CMK (cell line): ENCODE results near the gene DNAH2.

Source experiments
- DNase-seq: peaks from one replicate; pipeline ENCODE4 v3.0.0-alpha.2; 2010; ENCODE audit warnings: low read depth

DNAH2 gene

DNA sequence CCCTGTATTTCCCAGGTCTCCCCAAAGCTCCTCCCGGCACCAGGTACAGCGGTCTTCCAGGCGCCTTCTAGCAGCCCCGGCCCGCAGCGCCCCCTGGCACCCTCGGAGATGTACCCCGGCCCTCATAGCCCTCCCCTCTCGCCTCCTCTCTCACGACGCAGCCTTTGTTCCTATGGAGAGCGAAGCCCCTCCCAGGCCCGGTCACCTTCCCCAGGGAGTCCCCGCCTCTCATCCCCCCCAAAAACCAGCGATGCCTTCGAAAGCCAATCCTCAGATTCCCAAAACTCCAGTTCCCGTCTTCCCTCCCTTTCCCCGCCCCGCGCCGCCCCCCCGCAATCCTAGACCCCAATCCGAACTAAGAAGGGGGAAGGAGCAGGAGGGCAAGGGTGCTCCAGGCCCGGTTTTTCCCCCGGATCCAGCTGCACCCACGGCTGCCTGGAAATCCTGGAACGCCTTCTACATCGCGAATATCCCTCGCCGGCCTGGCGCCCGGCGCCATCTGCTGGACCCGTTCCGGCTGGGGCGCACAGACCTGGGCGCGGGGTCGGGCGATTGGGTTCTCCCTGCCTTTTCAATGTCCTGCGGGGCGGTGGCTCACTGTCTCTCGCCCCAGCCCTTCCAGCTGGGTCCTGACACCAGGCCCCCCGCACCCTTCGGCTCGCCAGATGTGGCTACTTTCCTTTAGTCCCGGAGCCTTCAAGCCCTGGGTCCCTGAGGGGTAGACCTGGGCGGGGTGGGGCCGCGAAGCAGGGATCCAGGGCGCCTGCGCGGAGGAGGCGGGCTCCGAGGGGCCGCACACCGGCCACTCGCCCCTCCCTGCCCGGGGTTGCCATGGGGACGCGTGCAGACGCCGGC lies at the start of gene DNAH2:
TSS of gene DNAH2 (plus strand) at position 844 of the 855 bp plus-strand sequence. CDS start 1,991 bp downstream, outside the sequence.
- peak; percentile 53 for DNase-seq

DNA sequence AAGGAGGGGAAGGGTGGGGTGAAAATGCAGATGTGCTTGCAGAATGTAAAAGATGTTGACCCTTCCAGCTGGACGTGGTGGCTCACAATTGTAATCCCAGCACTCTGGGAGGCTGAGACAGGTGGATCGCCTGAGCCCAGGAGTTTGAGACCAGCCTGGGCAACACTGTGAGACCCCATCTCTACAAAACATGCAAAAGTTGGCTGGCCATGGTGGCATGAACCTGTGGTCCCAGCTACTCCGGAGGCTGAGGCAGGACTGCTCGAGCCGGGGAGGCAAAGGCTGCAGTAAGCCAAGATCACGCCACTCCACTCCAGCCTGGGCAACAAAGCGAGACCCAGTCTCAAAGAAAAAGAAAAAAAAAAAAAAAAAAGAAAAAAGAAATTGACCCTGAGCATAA lies 49.1 kb upstream of the DNAH2 start:
- DNase-seq, result no peak

GRCh38 chr17:7673239-7673638 lies 44.3 kb upstream of the DNAH2 start:
- no peak for DNase-seq

DNA sequence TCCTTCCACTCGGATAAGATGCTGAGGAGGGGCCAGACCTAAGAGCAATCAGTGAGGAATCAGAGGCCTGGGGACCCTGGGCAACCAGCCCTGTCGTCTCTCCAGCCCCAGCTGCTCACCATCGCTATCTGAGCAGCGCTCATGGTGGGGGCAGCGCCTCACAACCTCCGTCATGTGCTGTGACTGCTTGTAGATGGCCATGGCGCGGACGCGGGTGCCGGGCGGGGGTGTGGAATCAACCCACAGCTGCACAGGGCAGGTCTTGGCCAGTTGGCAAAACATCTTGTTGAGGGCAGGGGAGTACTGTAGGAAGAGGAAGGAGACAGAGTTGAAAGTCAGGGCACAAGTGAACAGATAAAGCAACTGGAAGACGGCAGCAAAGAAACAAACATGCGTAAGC lies 42.6 kb upstream of the DNAH2 start:
- DNase-seq, result no peak

GRCh38 chr17:7676533-7676932 lies 41.0 kb upstream of the DNAH2 start:
- no peak for DNase-seq

DNA sequence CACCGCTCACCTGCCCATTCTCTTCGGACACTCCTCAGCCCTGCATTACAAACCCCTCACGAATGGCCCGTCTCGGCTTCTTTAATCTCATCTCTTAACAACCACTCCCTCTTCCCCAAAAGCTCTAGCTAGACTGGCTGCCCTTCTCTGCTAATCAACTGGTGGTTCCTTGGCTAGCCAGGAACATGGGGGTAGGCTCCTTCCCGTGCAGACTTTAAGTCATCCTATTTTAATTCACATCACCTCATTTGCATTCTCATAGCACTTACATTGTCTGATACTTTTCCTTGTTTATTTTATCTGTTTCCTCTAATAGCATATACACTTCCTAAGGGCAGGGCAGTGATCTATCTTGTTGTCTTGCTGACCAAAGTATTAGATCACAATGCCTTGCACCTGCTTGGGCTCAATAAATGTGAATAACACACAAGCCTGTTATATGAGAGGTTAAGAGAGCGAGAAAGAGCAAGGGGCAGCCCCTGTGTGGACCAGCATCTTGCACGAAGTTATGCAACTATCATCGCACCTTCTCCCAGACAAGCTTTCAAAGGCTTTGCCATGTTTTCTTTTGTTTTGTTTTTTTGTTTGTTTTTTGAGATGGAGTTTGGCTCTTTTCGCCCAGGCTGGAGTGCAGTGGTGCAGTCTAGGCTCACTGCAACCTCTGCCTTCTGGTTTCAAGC lies 40.0 kb upstream of the DNAH2 start:
- DNase-seq, result no peak

DNA sequence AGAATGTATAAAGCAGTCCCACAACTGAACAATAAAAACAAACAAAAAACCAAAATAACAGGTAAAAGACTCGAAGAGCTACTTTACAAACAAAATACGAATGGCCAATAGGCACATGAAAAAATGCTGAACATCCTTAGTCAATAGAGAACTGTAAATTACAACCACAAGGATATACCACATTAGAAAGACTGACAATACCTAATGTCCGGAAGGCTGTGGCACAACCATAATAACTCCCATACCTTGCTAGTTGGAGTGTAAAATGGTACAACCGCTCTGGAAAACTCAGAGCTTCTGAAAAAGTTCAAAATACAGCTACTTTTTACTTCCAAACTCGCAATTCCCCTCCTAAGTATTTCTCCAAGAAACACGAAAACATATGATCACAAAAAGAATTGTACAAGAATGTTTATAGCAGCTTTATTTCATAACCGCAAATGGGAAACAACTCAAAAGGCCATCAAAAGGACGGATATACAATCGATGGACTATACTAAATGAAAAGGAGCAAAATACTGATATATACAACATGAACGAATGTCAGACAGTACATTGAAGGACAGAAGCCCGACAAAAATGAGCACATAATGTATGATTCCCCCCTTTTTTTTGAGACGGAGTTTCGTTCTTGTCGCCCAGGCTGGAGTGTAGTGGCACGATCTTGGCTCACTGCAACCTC lies 32.6 kb upstream of the DNAH2 start:
- no peak for DNase-seq

- peak; percentile 56 for DNase-seq
Observed at GRCh38 chr17:7685533-7686221, 31.9 kb upstream of the DNAH2 start.

DNA sequence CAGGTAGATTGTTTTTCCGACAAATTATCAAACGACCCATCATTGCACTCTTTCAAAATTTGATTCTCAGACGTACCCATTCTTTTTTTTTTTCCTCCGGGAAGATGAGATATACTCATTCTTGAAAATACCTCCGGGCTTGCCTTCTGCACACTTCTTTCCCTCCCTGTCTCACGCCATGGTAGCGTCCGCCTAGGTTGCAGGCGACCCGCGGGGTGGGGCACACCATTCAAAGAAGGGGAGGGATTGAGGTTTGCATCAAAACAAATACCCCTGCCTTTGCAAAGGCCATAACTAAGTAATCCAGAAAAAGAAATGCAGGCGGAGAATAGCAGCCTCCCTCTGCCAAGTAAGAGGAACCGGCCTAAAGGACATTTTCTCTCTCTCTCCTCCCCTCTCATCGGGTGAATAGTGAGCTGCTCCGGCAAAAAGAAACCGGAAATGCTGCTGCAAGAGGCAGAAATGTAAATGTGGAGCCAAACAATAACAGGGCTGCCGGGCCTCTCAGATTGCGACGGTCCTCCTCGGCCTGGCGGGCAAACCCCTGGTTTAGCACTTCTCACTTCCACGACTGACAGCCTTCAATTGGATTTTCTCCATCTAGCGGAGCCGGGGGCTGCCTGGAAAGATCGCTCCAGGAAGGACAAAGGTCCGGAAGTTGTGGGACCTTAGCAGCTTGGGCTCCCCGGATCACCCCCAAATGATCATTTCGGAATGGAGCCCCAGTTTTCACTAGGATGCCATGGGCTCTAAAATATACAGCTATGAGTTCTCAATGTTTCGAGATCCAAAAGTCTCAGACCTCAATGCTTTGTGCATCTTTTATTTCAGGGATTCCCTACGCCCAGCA lies 31.1 kb upstream of the DNAH2 start:
- peak; percentile 36 for DNase-seq

GRCh38 chr17:7687072-7687907 lies 30.3 kb upstream of the DNAH2 start, which contains the start of gene TP53:
Gene TP53 (minus strand): TSS chr17:7687490. CDS start chr17:7676594, 10,896 bp downstream.
- peak; percentile 69 for DNase-seq

- peak; percentile 63 for DNase-seq
Observed at GRCh38 chr17:7687908-7688807, 29.4 kb upstream of the DNAH2 start, which contains the start of gene WRAP53. Gene WRAP53 (plus strand): TSS chr17:7688477. CDS start chr17:7688649, 172 bp downstream.

- no peak for DNase-seq
Observed at GRCh38 chr17:7688808-7689316, 28.7 kb upstream of the DNAH2 start.

DNA sequence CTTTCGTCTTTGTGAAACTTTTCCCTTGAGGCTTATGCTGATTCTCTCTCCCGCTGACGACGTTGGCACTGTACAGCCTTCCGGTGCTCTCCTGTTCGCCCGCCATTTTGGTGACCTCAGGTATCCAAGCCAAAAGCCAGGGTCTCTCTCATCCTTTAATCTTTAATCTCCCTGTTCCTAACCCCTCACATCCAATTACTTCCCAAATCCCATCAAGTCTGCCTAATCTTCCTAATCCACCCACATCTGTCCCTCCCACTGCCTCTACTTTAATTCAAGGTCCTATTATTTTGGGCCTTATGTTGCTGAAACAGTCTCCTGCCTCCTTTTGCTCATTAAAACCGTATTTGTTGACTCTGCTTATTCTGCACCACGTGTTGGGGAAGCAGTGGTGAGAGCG lies 22.0 kb upstream of the DNAH2 start:
- no peak for DNase-seq

DNA sequence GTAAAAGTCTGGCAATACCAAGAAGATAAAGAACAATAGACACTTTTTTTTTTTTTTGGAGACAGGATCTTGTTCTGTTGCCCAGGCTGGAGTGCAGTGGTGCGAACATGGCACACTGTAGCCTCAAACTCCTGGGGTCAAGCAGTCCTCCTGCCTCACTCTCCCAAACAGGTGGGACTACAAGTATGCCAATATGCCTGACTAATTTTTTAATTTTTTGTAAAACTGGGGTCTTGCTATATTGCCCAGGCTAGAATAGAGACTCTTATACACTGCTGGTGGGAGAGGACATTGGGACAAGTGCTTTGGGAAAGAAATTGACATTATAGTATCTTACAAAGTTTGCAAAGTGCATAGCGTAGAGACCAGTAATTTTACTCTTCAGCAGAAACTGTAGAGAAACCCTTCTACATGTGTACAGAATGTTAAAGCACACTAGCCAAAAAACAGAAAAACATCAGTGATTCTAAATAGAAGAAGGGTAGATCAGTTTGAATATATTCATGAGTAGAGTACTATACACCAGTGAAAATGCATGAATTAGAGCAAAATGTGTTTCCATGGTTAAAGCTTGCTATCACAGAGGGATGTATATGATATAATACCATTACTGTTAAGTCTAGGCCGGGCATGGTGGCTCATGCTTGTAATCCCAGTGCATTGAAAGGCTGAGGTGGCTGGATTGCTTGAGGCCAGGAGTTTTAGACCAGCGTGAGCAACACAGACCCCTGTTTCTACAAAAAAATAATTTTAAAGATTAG lies 19.5 kb upstream of the DNAH2 start:
- no peak for DNase-seq

DNA sequence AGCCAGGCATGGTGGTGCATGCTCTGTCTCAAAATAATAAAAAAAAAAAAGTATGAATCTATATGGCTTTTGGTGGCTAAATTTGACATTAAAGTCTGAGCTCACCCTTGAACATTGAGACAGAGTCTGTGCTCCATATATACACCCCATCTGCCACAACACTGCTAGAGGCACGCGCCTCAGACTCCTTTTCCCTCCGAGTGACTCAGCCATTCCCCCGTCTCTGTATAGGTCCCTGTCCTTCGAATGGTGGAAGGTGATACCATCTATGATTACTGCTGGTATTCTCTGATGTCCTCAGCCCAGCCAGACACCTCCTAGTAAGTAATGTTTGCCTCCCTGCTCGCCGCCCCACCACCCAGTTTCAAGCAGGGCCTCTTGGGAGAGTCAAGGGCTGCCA lies 17.0 kb upstream of the DNAH2 start:
- no peak for DNase-seq

- DNase-seq, result no peak
Observed at GRCh38 chr17:7701681-7702080, 15.9 kb upstream of the DNAH2 start.

DNA sequence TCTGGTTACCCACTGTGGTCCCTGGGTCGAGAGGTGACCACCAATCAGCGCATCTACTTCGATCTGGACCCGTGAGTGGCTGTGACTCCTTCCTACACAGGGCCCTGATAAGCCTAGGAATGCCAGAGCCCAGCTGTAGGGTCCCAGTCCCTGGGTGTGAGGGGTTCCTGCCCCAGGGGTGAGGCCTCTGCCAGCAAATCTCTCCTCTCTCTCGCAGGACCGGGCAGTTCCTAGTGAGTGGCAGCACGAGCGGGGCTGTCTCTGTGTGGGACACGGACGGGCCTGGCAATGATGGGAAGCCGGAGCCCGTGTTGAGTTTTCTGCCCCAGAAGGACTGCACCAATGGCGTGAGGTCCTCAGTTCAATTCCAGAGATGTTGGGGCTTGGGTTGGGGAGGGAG lies 14.8 kb upstream of the DNAH2 start:
- DNase-seq, result no peak
